ENCODE measurements around the gene PURA.

The PURA gene

GRCh38 chr5:140109759-140110645 lies 3.9 kb upstream of the PURA start:
- no peak for DNase-seq (ENCODE audit: low spot score)

GRCh38 chr5:140110646-140110957 lies 3.3 kb upstream of the PURA start:
- DNase-seq (ENCODE audit: low spot score): no peak

- DNase-seq (ENCODE audit: low spot score): no peak
Measured at GRCh38 chr5:140111011-140111858, 2.7 kb upstream of the PURA start.

- DNase-seq (ENCODE audit: low spot score): no peak
Measured at GRCh38 chr5:140111859-140112551, 1.9 kb upstream of the PURA start.

GRCh38 chr5:140112685-140113179 lies 1.2 kb upstream of the PURA start:
- DNase-seq (ENCODE audit: low spot score): peak; percentile 47

- no peak for DNase-seq (ENCODE audit: low spot score)
Measured at GRCh38 chr5:140113180-140113698, 670 bp upstream of the PURA start.

- no peak for DNase-seq (ENCODE audit: low spot score)
Measured at GRCh38 chr5:140114341-140115185, 654 bp downstream of the PURA start.

GRCh38 chr5:140115186-140115500 lies 1.2 kb downstream of the PURA start:
- no peak for DNase-seq (ENCODE audit: low spot score)

- DNase-seq (ENCODE audit: low spot score): no peak
Measured at GRCh38 chr5:140116716-140117115, 2.8 kb downstream of the PURA start.

- DNase-seq (ENCODE audit: low spot score): no peak
Measured at GRCh38 chr5:140117523-140117922, 3.6 kb downstream of the PURA start.

GRCh38 chr5:140118302-140118936 lies 4.5 kb downstream of the PURA start:
- no peak for DNase-seq (ENCODE audit: low spot score)

- DNase-seq (ENCODE audit: low spot score): no peak
Measured at GRCh38 chr5:140125637-140126036, 11.7 kb downstream of the PURA start, which contains the start of gene IGIP. Gene IGIP, plus strand, starts transcription at chr5:140125937. Its CDS starts 2,540 bp downstream, at chr5:140128477.

GRCh38 chr5:140126315-140127012 lies 12.6 kb downstream of the PURA start:
- DNase-seq (ENCODE audit: low spot score): no peak

GRCh38 chr5:140128376-140128775 lies 14.5 kb downstream of the PURA start:
- DNase-seq (ENCODE audit: low spot score): no peak

- no peak for DNase-seq (ENCODE audit: low spot score)
Measured at GRCh38 chr5:140130949-140131733, 17.2 kb downstream of the PURA start.

GRCh38 chr5:140131967-140132409 lies 18.1 kb downstream of the PURA start:
- peak; percentile 69 for DNase-seq (ENCODE audit: low spot score)

GRCh38 chr5:140133514-140134167 lies 19.7 kb downstream of the PURA start:
- no peak for DNase-seq (ENCODE audit: low spot score)

GRCh38 chr5:140134277-140134935 lies 20.5 kb downstream of the PURA start:
- no peak for DNase-seq (ENCODE audit: low spot score)
